HG02763 (cell line): Measurements from ENCODE around the gene CPVL.
"Not testable (repeated sequence)": the region's sequence is repeated elsewhere in the genome, so short reads cannot be mapped to it uniquely, and the experiment has no call there.

Experiments used
- ATAC-seq: cut with Tn5 transposase; IDR thresholded peaks from one replicate; pipeline ENCODE4 v1.9.1; 2021; ENCODE audit warnings: mild to moderate bottlenecking, moderate library complexity; ENCODE audit not compliant: unreplicated experiment

CPVL gene

DNA sequence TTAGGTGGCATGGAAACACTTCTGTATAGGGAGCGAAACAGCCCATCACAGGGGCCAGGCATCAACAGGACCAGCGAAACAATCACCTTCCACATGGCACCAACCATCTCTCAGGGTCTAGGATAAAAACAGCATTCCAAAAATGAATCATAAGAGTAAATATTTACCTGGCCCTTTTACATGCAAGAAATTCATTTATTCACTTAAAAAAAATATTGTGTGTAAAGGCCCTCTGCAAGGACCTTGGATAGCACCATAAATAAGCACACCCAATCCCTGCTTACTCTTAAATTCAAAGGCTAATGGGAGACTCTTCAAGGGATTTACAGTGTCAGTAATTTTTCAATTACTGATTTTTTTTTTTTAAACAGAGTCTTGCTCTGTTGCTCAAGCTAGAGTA lies 25.4 kb downstream of the CPVL start:
- ATAC-seq = no peak

DNA sequence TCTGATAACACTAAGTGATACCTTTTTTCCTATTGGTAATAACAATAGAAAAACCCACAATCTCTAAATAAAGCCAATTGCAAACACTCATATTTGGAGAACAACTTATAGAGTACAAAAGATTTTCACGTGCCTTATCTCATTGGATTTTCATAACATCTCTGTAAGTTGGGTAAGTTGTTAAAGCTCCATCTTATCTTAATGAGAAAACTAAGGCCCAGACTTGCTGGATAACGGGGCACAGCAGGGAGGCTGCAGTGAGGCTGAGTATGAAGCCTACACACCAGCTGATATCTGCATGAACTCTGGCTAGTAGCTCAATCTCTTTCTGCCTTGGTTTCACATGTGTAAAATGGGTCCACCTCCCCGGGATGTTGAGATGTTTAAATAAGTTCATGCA lies 26.8 kb downstream of the CPVL start:
- ATAC-seq = no peak

GRCh38 chr7:29116361-29117200 lies 29.8 kb downstream of the CPVL start:
- ATAC-seq = no peak

DNA sequence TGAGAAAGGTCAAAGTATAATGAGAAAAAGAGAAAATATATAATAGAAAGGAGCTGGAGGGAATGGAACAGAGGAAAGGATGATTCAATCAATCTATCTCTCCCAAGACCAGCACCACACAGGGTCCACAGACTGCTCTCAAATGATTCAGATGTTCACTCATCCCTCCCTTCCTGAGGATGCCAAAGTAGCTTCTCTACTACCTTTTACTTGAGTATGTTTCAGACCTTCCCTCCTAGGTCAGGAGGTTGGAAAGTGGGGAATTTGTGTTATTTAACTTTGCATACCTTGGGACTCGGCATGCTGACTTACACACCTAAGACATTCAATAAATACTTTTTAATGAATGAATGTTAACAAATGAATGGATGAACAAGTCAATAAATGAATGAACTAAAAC lies 30.6 kb downstream of the CPVL start:
- ATAC-seq = no peak

- no peak for ATAC-seq
Observed at GRCh38 chr7:29115130-29115687, 31.1 kb downstream of the CPVL start.

DNA sequence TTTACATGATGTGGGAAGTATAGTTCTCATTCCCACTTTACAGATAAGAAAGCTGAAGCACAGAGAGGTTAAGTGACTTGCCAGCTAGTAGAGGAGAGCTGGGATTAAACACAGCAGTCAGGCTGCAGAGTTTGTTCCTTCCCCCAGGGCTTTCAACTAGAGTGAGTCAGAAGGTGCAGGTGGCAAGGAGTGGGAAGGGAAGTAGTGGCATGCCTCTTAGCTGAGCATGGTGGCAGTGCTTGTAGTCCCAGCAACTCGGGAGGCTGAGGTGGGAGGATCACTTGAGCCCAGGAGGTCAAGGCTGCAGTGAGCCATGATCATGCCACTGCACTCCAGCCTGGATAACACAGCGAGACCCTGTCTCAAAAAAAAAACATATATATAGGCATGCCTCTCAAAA lies 32.1 kb downstream of the CPVL start:
- ATAC-seq = not testable (repeated sequence)

DNA sequence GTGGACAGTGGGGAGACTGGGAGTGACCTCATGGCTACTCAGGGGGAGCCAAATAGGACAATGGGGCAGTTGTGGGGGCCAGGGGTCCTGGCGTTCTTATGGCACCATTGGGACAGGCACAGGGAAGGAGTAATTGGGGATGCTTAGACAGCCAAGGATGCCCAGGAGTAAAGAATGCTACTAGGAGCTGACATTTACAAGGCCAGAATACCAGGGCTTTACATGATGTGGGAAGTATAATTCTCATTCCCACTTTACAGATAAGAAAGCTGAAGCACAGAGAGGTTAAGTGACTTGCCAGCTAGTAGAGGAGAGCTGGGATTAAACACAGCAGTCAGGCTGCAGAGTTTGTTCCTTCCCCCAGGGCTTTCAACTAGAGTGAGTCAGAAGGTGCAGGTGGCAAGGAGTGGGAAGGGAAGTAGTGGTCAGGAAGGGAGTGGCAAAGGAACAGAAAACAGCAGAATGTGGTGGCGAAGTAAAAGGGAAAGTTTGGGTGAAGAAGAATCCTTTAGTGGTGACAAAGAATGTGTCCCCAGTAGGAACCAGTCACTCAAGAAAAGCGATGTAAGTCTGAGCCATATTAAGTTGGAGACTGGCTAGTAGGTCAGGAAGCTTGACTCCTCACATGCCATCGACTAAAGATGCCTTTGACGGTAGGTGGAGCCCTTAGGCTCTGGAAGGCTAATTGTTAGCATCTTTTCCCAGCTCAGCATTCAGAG lies 32.8 kb downstream of the CPVL start:
- no peak for ATAC-seq

- no peak for ATAC-seq
Observed at GRCh38 chr7:29112721-29113120, 33.6 kb downstream of the CPVL start.

DNA sequence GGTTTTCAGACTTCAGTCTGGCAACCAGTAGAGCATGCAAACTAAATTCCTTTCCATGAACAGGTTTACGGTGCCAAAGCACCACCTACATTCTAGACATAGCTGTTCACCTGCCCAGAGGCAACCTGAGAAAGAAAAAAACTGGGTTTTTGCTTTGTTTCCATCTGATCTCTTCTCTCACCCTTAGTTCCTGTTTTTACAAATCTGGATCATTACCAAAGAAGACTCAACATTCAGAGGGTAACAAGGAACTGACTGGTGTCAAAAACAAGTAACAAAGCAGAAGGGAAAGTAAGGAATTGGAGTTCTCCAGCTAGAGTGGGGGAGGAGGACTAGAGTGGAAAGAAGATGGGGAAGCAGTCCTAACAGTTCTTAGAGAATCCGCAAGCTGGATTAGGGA lies 36.4 kb downstream of the CPVL start:
- no peak for ATAC-seq

GRCh38 chr7:29109358-29109757 lies 37.0 kb downstream of the CPVL start:
- no peak for ATAC-seq

GRCh38 chr7:29107056-29107455 lies 39.3 kb downstream of the CPVL start:
- ATAC-seq = no peak

DNA sequence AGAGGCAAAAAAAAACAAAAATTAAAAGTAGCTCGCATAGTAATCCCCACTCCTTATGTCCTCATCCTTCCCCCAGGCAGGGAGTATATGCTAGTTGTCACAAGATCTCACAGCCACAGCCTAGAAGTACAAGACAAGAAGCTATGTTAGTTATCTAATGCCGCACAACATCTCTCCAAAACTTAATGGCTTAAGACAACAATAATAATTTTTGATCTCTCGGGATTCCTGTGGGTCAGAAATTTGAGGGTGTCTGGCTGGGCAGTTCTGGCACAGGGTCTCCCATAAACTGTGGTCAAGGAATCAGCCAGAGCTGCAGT lies 39.7 kb downstream of the CPVL start:
- ATAC-seq = no peak

GRCh38 chr7:29105752-29106668 lies 40.3 kb downstream of the CPVL start:
- no peak for ATAC-seq

- no peak for ATAC-seq
Observed at GRCh38 chr7:29105191-29105590, 41.1 kb downstream of the CPVL start.

- no peak for ATAC-seq
Observed at GRCh38 chr7:29102558-29103151, 43.7 kb downstream of the CPVL start.

DNA sequence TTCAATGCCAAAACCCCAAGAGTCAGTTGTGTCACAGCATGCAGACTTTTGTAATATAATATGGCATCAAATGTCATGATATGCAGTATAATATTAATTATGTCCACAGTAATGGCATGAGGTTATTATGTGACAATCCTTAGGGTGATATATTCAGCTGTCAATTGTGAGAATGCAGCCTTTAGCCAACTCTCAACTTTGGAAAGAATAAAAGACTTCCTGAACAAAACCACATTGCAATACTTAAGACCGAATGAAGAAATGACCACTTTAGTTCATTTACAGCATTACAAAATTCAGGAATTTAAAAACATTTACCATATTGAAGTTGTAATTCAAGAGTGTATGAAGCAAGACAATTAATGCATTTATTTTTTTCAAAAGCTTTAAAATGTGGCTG lies 45.4 kb downstream of the CPVL start:
- no peak for ATAC-seq

- ATAC-seq = no peak
Observed at GRCh38 chr7:29099896-29100847, 46.2 kb downstream of the CPVL start.

DNA sequence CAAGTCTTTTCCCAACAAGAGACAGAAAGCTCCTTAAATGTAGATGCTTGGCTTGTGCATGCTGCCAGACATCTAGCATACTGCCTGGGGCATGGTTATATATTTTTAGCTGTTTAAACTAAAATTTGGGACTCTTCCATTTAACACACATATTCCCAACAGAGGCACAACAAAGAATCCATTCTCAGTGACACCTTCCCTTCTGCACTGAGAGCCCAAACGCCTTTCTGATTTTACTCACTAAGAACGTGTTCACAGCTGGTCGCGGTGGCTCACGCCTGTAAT lies 49.9 kb downstream of the CPVL start:
- no peak for ATAC-seq

DNA sequence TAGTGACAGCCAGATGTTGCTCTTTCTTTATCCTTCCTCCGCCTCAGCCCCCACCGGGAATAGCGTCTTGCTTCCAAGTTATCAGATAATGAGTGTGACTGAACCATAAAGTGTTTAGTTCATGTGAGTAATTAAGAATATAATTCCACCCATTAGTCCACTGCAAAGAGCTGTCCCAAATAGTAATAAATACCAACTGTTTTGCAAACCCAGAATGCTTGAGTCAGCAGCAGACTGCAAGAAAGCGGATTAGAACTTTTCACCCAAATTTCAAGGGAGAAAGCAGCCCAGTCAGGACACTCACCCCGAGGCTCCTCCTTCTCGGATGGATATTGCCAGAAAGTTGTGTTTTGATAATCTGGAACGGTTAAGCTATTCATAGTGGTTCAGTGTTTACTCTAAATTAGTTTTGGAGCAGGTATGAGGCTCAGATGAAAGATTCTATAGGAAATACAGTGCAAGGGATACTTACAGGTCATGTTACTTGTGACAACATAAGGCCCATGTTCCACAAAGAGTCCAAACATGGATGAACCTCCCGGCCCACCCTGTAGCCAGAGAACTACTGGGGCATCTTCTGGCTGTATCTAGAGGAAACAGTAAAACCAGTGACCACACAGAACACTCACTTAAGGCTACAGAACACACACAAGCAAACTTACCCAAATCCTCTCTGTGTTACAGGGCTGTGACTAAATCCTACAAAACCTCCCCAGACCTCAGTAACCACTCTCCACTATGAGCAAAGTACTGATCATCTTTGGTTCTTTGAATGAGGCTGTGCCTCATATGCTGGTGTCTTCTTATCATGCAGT lies 50.5 kb downstream of the CPVL start:
- no peak for ATAC-seq
